ENCODE measurements around the gene LRP5. TPM values are rescaled to one million over a fixed set of nuclear protein-coding genes. Genes with fewer than 3 reads are reported as not detected.
A peak's percentile ranks its signal among the peaks of the same experiment; 100 is the strongest.

LRP5 gene
- total and polyA plus RNA-seq, 2 donors = 10.1 to 22.1 TPM

DNA sequence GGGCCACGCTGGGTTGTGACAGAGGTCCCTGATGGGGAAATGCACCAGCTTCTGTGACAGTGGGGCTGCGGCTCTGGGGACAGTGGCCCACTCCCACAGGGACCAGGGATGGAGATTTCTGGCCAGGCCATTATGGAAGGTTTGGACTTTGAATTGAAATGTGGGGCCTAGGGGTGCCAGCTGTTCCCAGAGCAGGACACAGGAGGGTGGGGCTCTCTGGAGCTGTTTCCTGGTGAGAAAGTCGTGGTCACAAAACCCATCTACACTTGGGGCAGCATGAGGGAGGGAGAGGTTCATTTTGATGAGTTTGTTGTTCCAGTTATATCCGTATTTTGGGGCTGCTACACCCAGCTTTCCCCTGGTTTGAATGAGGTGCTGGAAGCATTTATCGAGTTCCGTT is 52.2 kb downstream of the LRP5 start:
- no peak for DNase-seq (ENCODE audit: low read depth in 6 of 9, low spot score in 9 of 9)
- peaks cover 23 to 25% of the 10 kb centered on the region in 2 donors for H3K36me3 ChIP-seq (ENCODE audit: control insufficient read depth in 2 of 2, insufficient read depth in 2 of 2, low read length in 1 of 2)
- WGBS = 95% methylated on average over 6 of the region's 6 CpGs
- H3K4me3 ChIP-seq (ENCODE audit: low read length in 2 of 2) = no peak overlapping the region
- no peaks in the 10 kb centered on the region for H3K4me1 ChIP-seq (ENCODE audit: control insufficient read depth in 2 of 2, insufficient read depth in 2 of 2, low read length in 2 of 2)
- H3K27me3 ChIP-seq (ENCODE audit: control insufficient read depth in 2 of 2, insufficient read depth in 1 of 2, low read length in 1 of 2) = no peaks in the 10 kb centered on the region
- H3K27ac ChIP-seq (ENCODE audit: low read depth in 1 of 2, low read length in 1 of 2) = no peak overlapping the region
- H3K9me3 ChIP-seq (ENCODE audit: control insufficient read depth in 2 of 2, insufficient read depth in 1 of 2, low read length in 1 of 2) = peaks cover 0 to 3% of the 10 kb centered on the region in 2 donors

DNA sequence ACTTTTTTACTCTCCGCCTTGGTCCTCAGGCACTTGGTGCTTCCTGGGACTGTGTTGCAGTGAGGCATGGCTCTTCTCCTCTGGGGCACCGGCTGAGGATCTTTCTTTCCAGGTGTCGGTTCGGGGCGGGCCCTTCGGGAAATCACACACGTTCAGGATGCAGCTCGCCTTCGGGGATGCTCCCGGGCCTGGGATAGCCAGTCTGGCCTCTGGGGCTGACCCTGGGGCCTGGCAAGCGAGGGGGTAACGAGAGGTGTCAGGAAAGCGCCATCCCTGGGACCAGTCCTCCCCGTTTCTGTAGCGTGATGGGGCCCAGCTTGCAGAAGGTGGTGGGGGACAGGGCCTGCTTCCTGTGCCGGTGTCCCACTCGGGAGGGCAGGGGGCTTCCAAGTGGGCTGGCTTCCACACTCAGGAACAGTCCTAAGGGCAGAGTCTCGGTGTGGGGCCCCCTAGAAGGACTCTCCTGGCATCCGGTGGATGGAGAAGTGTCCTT is 53.6 kb downstream of the LRP5 start:
- H3K36me3 ChIP-seq (ENCODE audit: control insufficient read depth in 2 of 2, insufficient read depth in 2 of 2, low read length in 1 of 2) = peaks cover 19 to 22% of the 10 kb centered on the region in 2 donors
- WGBS = 97% methylated on average over 19 of the region's 19 CpGs
- H3K4me3 ChIP-seq (ENCODE audit: low read length in 2 of 2) = no peak overlapping the region
- peaks cover 0 to 9% of the 10 kb centered on the region in 2 donors for H3K4me1 ChIP-seq (ENCODE audit: control insufficient read depth in 2 of 2, insufficient read depth in 2 of 2, low read length in 2 of 2)
- no peaks in the 10 kb centered on the region for H3K9me3 ChIP-seq (ENCODE audit: control insufficient read depth in 2 of 2, insufficient read depth in 1 of 2, low read length in 1 of 2)
- no peaks in the 10 kb centered on the region for H3K27me3 ChIP-seq (ENCODE audit: control insufficient read depth in 2 of 2, insufficient read depth in 1 of 2, low read length in 1 of 2)
- H3K27ac ChIP-seq (ENCODE audit: low read depth in 1 of 2, low read length in 1 of 2) = no peak overlapping the region
- no peak for DNase-seq (ENCODE audit: low read depth in 6 of 9, low spot score in 9 of 9)

DNA sequence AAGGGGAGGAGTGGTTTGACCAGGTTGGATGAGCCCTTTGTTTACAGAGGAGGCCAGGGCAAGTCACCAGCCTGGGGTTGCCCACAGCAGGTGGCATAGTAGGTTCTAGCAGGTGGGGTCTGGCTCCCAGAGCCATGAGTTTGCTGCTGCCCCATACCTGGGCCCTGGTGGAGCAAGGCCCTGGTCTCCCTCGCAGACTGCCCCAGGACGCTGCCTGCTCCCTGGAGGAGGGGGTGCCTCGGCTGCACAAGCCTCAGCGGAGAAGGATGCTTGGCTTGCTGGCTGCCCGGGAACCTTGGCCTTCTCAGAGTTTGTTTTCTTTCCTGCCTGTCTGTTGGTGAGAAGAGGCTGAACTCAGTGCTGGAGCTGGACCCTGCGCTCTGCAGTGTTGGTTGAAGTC is 54.9 kb downstream of the LRP5 start:
- Histone ChIP-seq H3K4me3 (ENCODE audit: low read length in 2 of 2) (no peak overlapping the region), H3K27me3 (ENCODE audit: control insufficient read depth in 2 of 2, insufficient read depth in 1 of 2, low read length in 1 of 2) (no peaks in the 10 kb centered on the region), H3K4me1 (ENCODE audit: control insufficient read depth in 2 of 2, insufficient read depth in 2 of 2, low read length in 2 of 2) (peaks cover 0 to 9% of the 10 kb centered on the region in 2 donors), H3K9me3 (ENCODE audit: control insufficient read depth in 2 of 2, insufficient read depth in 1 of 2, low read length in 1 of 2) (no peaks in the 10 kb centered on the region), H3K27ac (ENCODE audit: low read depth in 1 of 2, low read length in 1 of 2) (no peak overlapping the region), H3K36me3 (ENCODE audit: control insufficient read depth in 2 of 2, insufficient read depth in 2 of 2, low read length in 1 of 2) (peaks cover 19 to 22% of the 10 kb centered on the region in 2 donors)
- WGBS = 97% methylated on average over 6 of the region's 6 CpGs
- no peak for DNase-seq (ENCODE audit: low read depth in 6 of 9, low spot score in 9 of 9)

DNA sequence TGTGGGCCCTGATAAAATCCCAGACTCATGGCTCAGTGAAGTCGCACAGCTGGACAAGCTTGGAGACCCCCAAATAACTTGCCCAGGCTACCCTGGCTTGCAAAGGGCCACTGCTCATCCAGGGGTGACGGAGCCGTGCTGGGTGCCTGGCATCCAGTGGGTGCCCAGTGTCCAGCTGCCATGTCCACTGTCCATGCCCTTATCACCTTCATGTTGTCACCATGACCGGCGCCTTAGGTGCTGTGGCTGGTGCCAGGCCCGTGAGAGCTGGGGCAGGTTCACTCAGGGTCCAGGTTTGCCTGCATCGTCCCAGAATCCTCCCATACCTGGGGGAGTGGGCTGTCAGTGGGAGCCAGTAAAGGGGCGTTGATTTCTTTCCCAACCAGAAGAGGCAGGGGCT is 57.4 kb downstream of the LRP5 start:
- 98% methylated on average over 8 of the region's 8 CpGs for WGBS
- Histone ChIP-seq H3K36me3 (ENCODE audit: control insufficient read depth in 2 of 2, insufficient read depth in 2 of 2, low read length in 1 of 2) (peaks cover 19 to 28% of the 10 kb centered on the region in 2 donors), H3K4me1 (ENCODE audit: control insufficient read depth in 2 of 2, insufficient read depth in 2 of 2, low read length in 2 of 2) (peaks cover 0 to 12% of the 10 kb centered on the region in 2 donors), H3K27ac (ENCODE audit: low read depth in 1 of 2, low read length in 1 of 2) (no peak overlapping the region), H3K9me3 (ENCODE audit: control insufficient read depth in 2 of 2, insufficient read depth in 1 of 2, low read length in 1 of 2) (no peaks in the 10 kb centered on the region), H3K4me3 (ENCODE audit: low read length in 2 of 2) (no peak overlapping the region), H3K27me3 (ENCODE audit: control insufficient read depth in 2 of 2, insufficient read depth in 1 of 2, low read length in 1 of 2) (no peaks in the 10 kb centered on the region)
- no peak for DNase-seq (ENCODE audit: low read depth in 6 of 9, low spot score in 9 of 9)

DNA sequence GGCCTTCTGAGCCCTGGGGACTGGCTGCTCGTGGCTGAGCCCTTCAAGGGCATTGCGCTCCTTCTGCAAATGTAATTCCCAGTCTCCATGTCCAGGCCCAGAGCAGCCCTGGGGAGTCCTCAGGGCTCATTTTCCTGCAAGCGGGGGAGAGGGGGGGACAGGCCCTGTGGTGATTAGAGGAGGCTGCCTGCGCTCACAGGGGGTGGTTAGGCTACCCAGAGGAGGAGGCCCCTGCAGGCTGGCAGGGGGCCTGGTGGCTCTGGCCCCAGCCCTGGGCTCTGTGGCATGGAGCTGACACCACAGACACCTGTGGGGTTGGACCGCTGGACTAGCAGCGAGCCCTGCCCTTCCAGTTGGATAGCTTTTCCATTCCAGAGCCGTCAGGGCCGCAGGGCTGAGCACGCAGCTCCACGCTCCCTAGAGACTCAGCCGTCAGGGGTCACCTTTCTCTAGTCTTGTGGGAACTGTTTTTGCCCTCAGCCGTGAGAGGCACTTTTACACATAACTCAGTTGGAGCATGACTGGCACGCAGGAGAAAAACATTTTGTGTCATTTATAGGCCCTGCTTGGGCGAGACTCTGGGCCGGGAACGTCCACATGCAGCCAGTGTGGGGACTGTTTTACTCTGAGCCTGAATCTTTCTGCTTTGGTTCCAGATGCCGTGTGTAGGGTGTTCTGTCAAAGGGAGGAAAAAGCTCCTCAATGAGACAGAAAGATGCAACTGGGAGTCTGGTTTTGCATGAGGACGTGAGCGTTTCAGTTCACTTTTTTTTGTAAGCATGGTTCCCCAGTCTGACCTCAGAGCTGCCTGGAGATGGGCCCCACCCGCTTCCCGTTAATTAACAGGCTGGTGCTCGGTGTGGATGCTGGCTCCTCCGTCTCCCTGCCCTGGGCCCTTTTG is 58.1 kb downstream of the LRP5 start:
- H3K27ac ChIP-seq (ENCODE audit: low read depth in 1 of 2, low read length in 1 of 2) = peak overlapping the region in 1 of 2 donors; percentile 27
- DNase-seq (ENCODE audit: low read depth in 6 of 9, low spot score in 9 of 9) = peak in 1 of 9 donors; percentile 18
- H3K4me1 ChIP-seq (ENCODE audit: control insufficient read depth in 2 of 2, insufficient read depth in 2 of 2, low read length in 2 of 2) = peaks cover 0 to 12% of the 10 kb centered on the region in 2 donors
- H3K4me3 ChIP-seq (ENCODE audit: low read length in 2 of 2) = no peak overlapping the region
- 83% methylated on average over 23 of the region's 23 CpGs for WGBS
- H3K27me3 ChIP-seq (ENCODE audit: control insufficient read depth in 2 of 2, insufficient read depth in 1 of 2, low read length in 1 of 2) = no peaks in the 10 kb centered on the region
- peaks cover 19 to 31% of the 10 kb centered on the region in 2 donors for H3K36me3 ChIP-seq (ENCODE audit: control insufficient read depth in 2 of 2, insufficient read depth in 2 of 2, low read length in 1 of 2)
- H3K9me3 ChIP-seq (ENCODE audit: control insufficient read depth in 2 of 2, insufficient read depth in 1 of 2, low read length in 1 of 2) = no peaks in the 10 kb centered on the region

DNA sequence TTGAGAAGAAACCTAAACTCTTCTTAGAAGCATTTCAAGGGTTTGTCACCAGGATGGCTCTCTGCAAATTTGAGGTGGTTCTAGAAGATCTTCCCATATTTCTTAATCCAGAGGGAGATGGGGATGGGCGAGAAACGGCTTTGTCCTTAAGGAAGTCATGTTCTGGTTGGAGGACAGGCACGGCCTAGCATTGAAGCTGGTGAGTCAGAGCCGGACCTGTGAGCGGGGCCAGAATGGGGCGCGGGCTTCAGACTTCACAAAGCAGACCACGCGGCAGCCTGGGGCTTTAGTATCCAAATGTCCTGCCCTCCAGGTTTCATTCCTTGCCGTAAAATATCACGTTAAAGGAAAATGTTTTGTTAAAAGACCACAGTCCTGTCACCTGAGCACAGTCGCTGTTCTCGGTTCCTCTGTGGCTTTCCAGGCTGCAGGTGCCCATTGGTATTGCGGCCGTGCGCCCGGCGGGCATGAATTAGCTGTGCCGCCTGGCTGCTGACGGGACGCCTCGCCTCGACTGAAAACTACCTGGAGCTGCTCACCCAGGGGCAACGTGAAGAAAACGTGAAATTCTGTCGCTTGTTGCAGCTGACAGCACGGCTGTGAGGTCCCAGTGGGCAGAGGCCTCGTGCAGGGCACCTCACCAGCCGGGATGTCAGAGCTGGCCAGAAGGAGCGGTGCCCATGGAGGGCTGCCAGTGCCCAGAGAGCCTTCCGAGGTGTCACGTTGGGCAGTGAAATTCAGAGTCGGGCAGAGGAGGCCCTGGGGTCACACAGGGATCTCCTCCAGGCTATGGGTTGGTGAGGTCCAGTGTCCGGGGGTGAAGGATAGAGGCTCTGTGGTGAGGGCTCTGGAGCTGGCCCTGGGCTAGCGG is 59.0 kb downstream of the LRP5 start:
- DNase-seq (ENCODE audit: low read depth in 6 of 9, low spot score in 9 of 9) = no peak
- H3K36me3 ChIP-seq (ENCODE audit: control insufficient read depth in 2 of 2, insufficient read depth in 2 of 2, low read length in 1 of 2) = peaks cover 13 to 25% of the 10 kb centered on the region in 2 donors
- H3K27ac ChIP-seq (ENCODE audit: low read depth in 1 of 2, low read length in 1 of 2) = no peak overlapping the region
- H3K27me3 ChIP-seq (ENCODE audit: control insufficient read depth in 2 of 2, insufficient read depth in 1 of 2, low read length in 1 of 2) = no peaks in the 10 kb centered on the region
- H3K4me3 ChIP-seq (ENCODE audit: low read length in 2 of 2) = no peak overlapping the region
- H3K4me1 ChIP-seq (ENCODE audit: control insufficient read depth in 2 of 2, insufficient read depth in 2 of 2, low read length in 2 of 2) = peaks cover 0 to 12% of the 10 kb centered on the region in 2 donors
- WGBS = 93% methylated on average over 35 of the region's 35 CpGs
- H3K9me3 ChIP-seq (ENCODE audit: control insufficient read depth in 2 of 2, insufficient read depth in 1 of 2, low read length in 1 of 2) = no peaks in the 10 kb centered on the region

DNA sequence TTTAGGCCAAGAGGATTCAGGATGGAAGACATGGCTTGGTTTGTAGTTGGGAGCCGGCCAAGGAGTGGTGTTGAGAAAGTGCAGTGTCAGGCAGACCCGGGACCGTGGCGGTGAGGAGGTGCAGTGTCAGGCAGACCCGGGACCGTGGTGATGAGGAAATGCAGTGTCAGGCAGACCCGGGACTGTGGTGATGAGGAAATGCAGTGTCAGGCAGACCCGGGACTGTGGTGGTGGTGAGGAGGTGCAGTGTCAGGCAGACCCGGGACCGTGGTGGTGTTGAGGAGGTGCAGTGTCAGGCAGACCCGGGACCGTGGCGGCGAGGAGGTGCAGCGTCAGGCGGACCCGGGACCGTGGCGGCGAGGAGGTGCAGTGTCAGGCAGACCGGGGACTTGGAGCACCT is 59.7 kb downstream of the LRP5 start:
- H3K27me3 ChIP-seq (ENCODE audit: control insufficient read depth in 2 of 2, insufficient read depth in 1 of 2, low read length in 1 of 2) = no peaks in the 10 kb centered on the region
- H3K36me3 ChIP-seq (ENCODE audit: control insufficient read depth in 2 of 2, insufficient read depth in 2 of 2, low read length in 1 of 2) = peaks cover 7 to 18% of the 10 kb centered on the region in 2 donors
- no peaks in the 10 kb centered on the region for H3K9me3 ChIP-seq (ENCODE audit: control insufficient read depth in 2 of 2, insufficient read depth in 1 of 2, low read length in 1 of 2)
- peaks cover 0 to 12% of the 10 kb centered on the region in 2 donors for H3K4me1 ChIP-seq (ENCODE audit: control insufficient read depth in 2 of 2, insufficient read depth in 2 of 2, low read length in 2 of 2)
- no peak overlapping the region for H3K27ac ChIP-seq (ENCODE audit: low read depth in 1 of 2, low read length in 1 of 2)
- DNase-seq (ENCODE audit: low read depth in 6 of 9, low spot score in 9 of 9) = no peak
- WGBS = 89% methylated on average over 21 of the region's 21 CpGs
- H3K4me3 ChIP-seq (ENCODE audit: low read length in 2 of 2) = no peak overlapping the region

DNA sequence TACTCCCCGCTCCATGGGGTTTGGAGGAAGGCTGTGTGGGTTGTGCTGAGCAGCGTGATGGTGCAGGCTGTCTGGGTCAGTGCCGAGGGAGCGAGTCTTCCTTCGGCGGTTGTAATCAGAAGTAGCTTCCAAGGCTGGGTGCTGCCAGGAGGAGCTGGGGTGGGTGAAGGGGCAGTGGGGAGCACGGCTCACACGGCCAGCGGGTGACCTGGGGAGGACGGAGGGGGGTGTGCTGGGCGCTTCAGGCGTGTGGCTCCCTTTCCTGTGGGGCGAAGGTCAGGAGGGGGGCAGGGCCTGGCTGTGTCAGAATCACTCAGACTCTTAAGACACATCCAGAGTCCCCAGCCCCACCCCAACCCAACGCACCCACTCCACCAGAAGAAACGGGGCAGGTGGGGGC is 60.2 kb downstream of the LRP5 start:
- Histone ChIP-seq H3K4me3 (ENCODE audit: low read length in 2 of 2) (no peak overlapping the region), H3K27ac (ENCODE audit: low read depth in 1 of 2, low read length in 1 of 2) (no peak overlapping the region), H3K4me1 (ENCODE audit: control insufficient read depth in 2 of 2, insufficient read depth in 2 of 2, low read length in 2 of 2) (peaks cover 0 to 12% of the 10 kb centered on the region in 2 donors), H3K36me3 (ENCODE audit: control insufficient read depth in 2 of 2, insufficient read depth in 2 of 2, low read length in 1 of 2) (peaks cover 7 to 13% of the 10 kb centered on the region in 2 donors), H3K9me3 (ENCODE audit: control insufficient read depth in 2 of 2, insufficient read depth in 1 of 2, low read length in 1 of 2) (no peaks in the 10 kb centered on the region), H3K27me3 (ENCODE audit: control insufficient read depth in 2 of 2, insufficient read depth in 1 of 2, low read length in 1 of 2) (no peaks in the 10 kb centered on the region)
- WGBS = 92% methylated on average over 15 of the region's 15 CpGs
- no peak for DNase-seq (ENCODE audit: low read depth in 6 of 9, low spot score in 9 of 9)
